ENCODE data around the gene TLR1.

DNA sequence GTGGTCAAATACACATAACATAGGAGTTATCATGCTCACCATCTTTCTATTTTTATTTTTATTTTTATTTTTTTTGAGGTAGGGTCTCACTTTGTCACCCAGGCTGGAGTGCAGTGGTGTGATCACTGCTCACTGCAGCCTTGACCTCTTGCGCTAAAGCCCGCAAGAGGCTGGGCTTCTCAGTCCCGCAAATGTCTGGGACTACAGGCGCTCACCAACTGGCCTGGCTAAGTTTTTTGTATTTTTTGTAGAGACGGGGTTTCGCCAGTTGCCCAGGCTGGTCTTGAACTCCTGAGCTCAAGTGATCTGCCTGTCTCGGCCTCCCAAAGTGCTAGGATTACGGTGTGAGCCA, 21.5 kb downstream of the TLR1 start:
- no peak for TF ChIP-seq ZC3H10 (CRISPR knock-in tag; IDR thresholded peaks at IDR 0.05)
- no peak for TF ChIP-seq ZFP3 (CRISPR knock-in tag; IDR thresholded peaks at IDR 0.05)
- TF ChIP-seq, protein P1, sequence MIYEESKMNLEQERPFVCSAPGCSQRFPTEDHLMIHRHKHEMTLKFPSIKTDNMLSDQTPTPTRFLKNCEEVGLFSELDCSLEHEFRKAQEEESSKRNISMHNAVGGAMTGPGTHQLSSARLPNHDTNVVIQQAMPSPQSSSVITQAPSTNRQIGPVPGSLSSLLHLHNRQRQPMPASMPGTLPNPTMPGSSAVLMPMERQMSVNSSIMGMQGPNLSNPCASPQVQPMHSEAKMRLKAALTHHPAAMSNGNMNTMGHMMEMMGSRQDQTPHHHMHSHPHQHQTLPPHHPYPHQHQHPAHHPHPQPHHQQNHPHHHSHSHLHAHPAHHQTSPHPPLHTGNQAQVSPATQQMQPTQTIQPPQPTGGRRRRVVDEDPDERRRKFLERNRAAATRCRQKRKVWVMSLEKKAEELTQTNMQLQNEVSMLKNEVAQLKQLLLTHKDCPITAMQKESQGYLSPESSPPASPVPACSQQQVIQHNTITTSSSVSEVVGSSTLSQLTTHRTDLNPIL (CRISPR knock-in tag; IDR thresholded peaks at IDR 0.05; ENCODE audit: low read depth): no peak
- no peak for TF ChIP-seq PPARA (CRISPR knock-in tag; IDR thresholded peaks at IDR 0.05; ENCODE audit: borderline replicate concordance)

Measured in SK-N-SH treated with all-trans-retinoic acid at 6 μM for 48 hours (cell line).